ENCODE data around the gene GALNT18. TPM values are rescaled to one million over a fixed set of nuclear protein-coding genes. Genes with fewer than 3 reads are reported as not detected.

The GALNT18 gene
- total and polyA plus RNA-seq, 8 donors = 2.0 to 8.9 (median 4.7) TPM

GRCh38 chr11:11533751-11534150, 88.1 kb downstream of the GALNT18 start:
- no peak for TF ChIP-seq CTCF (IDR thresholded peaks at IDR 0.05)
- no peak for ATAC-seq
- FAIRE-seq = no peak
- Histone ChIP-seq H3K9me3 (no peaks in the 10 kb centered on the region), H3K36me3 (no peaks in the 10 kb centered on the region), H3K27me3 (no peaks in the 10 kb centered on the region), H3K4me3 (no peak overlapping the region), H3K27ac (no peak overlapping the region), H3K4me1 (no peaks in the 10 kb centered on the region)
- intact Hi-C loops (cut with DNase I) = no loop called here
- DNase-seq = no peak
- WGBS, 2 donors = 76 to 77% methylated on average over 7 of the region's 7 CpGs

DNA sequence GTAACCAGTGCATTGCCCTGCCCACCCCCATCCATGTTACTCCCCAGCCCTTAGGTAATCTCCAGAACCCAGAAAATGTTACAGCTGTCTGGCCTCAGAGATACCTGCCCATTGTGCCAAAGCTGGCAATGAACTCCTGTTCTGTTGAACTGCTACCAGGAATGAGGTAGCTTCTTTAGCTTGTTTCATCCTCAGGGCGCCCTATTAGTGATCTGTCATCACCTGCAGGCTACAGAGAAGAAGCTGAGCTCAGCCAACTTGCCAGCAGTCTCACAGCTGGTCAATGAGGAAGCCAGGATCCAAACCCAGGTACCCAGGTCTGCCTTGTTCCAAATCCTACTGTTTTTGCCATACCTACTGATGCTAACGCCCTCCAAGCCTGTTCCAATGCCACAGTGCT, 88.7 kb downstream of the GALNT18 start:
- no peaks in the 10 kb centered on the region for H3K4me1 ChIP-seq
- intact Hi-C loops (cut with DNase I) = no loop called here
- ATAC-seq (no peak), DNase-seq (no peak), FAIRE-seq (no peak)
- H3K27me3 ChIP-seq = no peaks in the 10 kb centered on the region
- 85% methylated on average over 2 of the region's 2 CpGs for WGBS, 2 donors
- H3K36me3 ChIP-seq = no peaks in the 10 kb centered on the region
- no peak overlapping the region for H3K4me3 ChIP-seq
- TF ChIP-seq CTCF (IDR thresholded peaks at IDR 0.05) = no peak
- no peaks in the 10 kb centered on the region for H3K9me3 ChIP-seq
- H3K27ac ChIP-seq = no peak overlapping the region

DNA sequence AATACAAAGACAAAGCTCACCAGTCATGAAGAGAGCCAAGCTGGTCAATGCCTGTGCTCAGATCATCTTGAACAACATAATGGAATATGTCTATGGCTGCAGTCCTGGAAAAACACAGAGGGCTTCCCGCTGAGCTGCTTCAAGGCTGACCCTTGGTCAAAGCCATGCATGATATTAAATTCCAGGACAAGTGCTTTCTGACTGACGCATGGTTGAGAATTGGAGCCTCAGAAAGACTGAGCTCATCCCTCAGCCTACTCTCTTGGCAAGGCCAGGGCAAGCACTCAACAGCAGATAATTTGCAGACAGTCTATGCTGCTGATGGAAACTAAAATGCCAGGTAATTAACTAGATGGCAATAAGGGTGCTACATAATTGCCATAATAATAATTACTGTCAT, 89.2 kb downstream of the GALNT18 start:
- no peaks in the 10 kb centered on the region for H3K9me3 ChIP-seq
- intact Hi-C loops (cut with DNase I) = no loop called here
- no peaks in the 10 kb centered on the region for H3K36me3 ChIP-seq
- ATAC-seq (no peak), DNase-seq (peak in 1 of 6 donors; percentile 1), FAIRE-seq (no peak)
- no peaks in the 10 kb centered on the region for H3K27me3 ChIP-seq
- no peaks in the 10 kb centered on the region for H3K4me1 ChIP-seq
- 77 to 89% methylated on average over 2 of the region's 2 CpGs for WGBS, 2 donors
- H3K4me3 ChIP-seq = no peak overlapping the region
- no peak for TF ChIP-seq CTCF (IDR thresholded peaks at IDR 0.05)
- H3K27ac ChIP-seq = no peak overlapping the region

- ATAC-seq (peak in 1 of 4 donors; percentile 31), FAIRE-seq (no peak), DNase-seq (peak in 1 of 6 donors; percentile 41)
- 82 to 84% methylated on average over 11 of the region's 11 CpGs for WGBS, 2 donors
- intact Hi-C loops (cut with DNase I) = no loop called here
- Histone ChIP-seq H3K4me3 (no peak overlapping the region), H3K27me3 (no peaks in the 10 kb centered on the region), H3K27ac (no peak overlapping the region), H3K9me3 (no peaks in the 10 kb centered on the region), H3K4me1 (no peaks in the 10 kb centered on the region), H3K36me3 (no peaks in the 10 kb centered on the region)
- TF ChIP-seq CTCF (IDR thresholded peaks at IDR 0.05) = no peak
Measured at GRCh38 chr11:11531131-11531908, 90.5 kb downstream of the GALNT18 start.

DNA sequence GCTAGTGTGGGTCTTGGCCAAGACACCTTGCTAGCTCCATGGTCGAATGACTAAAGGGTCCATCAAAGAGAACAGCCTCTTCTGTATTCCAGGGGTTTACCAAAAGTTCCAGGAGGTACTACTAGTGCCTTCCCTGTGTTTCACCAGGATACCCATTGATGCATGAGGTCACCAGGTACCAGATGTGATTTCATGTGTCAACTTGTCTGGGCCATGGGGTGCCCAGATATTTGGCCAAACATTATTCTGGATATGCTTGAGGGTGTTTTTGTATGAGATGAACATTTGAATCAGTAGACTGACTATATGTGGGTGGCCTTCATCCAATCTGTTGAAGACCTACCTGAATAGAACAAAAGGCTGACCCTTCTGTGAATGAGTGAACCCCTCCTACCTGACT, 92.8 kb downstream of the GALNT18 start:
- ATAC-seq = no peak
- no peaks in the 10 kb centered on the region for H3K4me1 ChIP-seq
- DNase-seq = no peak
- no peak overlapping the region for H3K4me3 ChIP-seq
- TF ChIP-seq CTCF (IDR thresholded peaks at IDR 0.05) = no peak
- intact Hi-C loops (cut with DNase I) = loop anchor here in 1 of 3 donors (5.0 kb wide), 1 partner anchor 243 kb away; no protein-coding TSS in a partner anchor
- no peak for FAIRE-seq
- H3K9me3 ChIP-seq = no peaks in the 10 kb centered on the region
- WGBS, 2 donors = 78 to 79% methylated on average over 1 of the region's 1 CpG
- H3K27ac ChIP-seq = no peak overlapping the region
- H3K36me3 ChIP-seq = no peaks in the 10 kb centered on the region
- no peaks in the 10 kb centered on the region for H3K27me3 ChIP-seq

Data from pancreas (tissue), 10 donors.